Suprapubic skin (tissue), 4 donors: ENCODE measurements around the gene HAUS8. TPM values are rescaled to one million over a fixed set of nuclear protein-coding genes. Genes with fewer than 3 reads are reported as not detected.
"Not testable (repeated sequence)": the region's sequence is repeated elsewhere in the genome, so short reads cannot be mapped to it uniquely, and the experiment has no call there.

Experiments used
- DNase-seq, 2 donors: peaks; one replicate each; pipeline ENCODE4 v3.0.0-alpha.2; 2019; ENCODE audit warnings: low spot score in 2 of 2
- H3K27ac ChIP-seq: fragments of 200-600 bp; sonication (generic); one replicate; pipeline ENCODE4 v1.5.1; 2019
- H3K27me3 ChIP-seq: fragments of 200-600 bp; sonication (generic); one replicate; pipeline ENCODE4 v1.5.1; 2019
- H3K36me3 ChIP-seq: fragments of 200-600 bp; sonication (generic); one replicate; pipeline ENCODE4 v1.5.1; 2019
- H3K4me1 ChIP-seq: fragments of 200-600 bp; sonication (generic); one replicate; pipeline ENCODE4 v1.5.1; 2019
- H3K4me3 ChIP-seq: fragments of 200-600 bp; sonication (generic); one replicate; pipeline ENCODE4 v1.5.1; 2019; ENCODE audit warnings: mild to moderate bottlenecking
- H3K9me3 ChIP-seq: fragments of 200-600 bp; sonication (generic); one replicate; pipeline ENCODE4 v1.5.1; 2019
- EP300 ChIP-seq: sonication (generic); formaldehyde crosslinking; IDR thresholded peaks from one replicate; pipeline ENCODE4 v1.6.1; 2017; ENCODE audit warnings: antibody characterized with exemption
- POLR2A ChIP-seq, 2 donors: fragments of 450-650 bp; IDR thresholded peaks; one replicate each; pipeline ENCODE4 v1.6.1; 2017; ENCODE audit warnings: antibody characterized with exemption in 2 of 2, mild to moderate bottlenecking in 2 of 2, moderate library complexity in 2 of 2
- POLR2AphosphoS5 ChIP-seq, 3 donors: sonication (generic); formaldehyde crosslinking; IDR thresholded peaks; one replicate each; pipeline ENCODE4 v1.6.1; 2017; ENCODE audit warnings: antibody characterized with exemption in 3 of 3
- WGBS: methylation state at CpG from one replicate; pipeline ENCODE4 v1.1.5; 2018; 5-methylcytosine and 5-hydroxymethylcytosine counted together
- total RNA-seq, 4 donors: library from RNA; depleted of rRNA; stranded (reverse); fragments of >200 nt; gene quantifications; one replicate each; pipeline ENCODE4 v1.1.0, GENCODE V29; 2016
- TF ChIP-seq, protein P1 (sequence below), 2 donors: fragments of 200-600 bp in 1 of 2; fragments of 450-650 bp in 1 of 2; sonication (generic) in 1 of 2; IDR thresholded peaks; one replicate each; pipeline ENCODE4 v1.5.1; 2016 to 2019; ENCODE audit warnings: antibody characterized with exemption in 2 of 2, mild to moderate bottlenecking in 1 of 2, moderate library complexity in 1 of 2

HAUS8 gene
- total RNA-seq, 4 donors from 2014 or later: 2.4 to 4.1 (median 3.0) TPM

DNA sequence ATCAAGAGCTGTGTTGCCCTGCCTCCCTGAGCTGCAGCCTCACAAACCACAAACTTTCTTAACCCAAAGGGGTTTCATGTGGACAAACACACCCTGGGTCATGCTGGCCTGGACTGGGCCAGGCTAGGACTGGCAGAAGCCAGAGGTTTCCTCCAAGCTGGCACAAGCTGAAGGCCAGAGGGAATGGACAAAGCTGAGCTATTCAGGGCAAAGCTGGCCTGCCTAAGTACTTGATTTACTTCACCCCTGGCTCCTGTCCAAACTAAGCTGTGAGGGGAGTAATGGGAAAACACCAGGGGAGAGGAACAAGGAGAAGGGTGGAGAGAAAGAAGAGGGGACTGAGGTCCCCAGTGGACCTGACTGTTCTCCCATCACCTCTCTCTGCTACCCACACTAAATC, 54.9 kb downstream of the HAUS8 start:
- H3K27me3 ChIP-seq: peaks cover 26% of the 10 kb centered on the region
- no peaks in the 10 kb centered on the region for H3K9me3 ChIP-seq
- H3K36me3 ChIP-seq: no peaks in the 10 kb centered on the region
- no peak overlapping the region for H3K27ac ChIP-seq
- no peaks in the 10 kb centered on the region for H3K4me1 ChIP-seq
- no peak overlapping the region for H3K4me3 ChIP-seq
- TF ChIP-seq, protein P1, sequence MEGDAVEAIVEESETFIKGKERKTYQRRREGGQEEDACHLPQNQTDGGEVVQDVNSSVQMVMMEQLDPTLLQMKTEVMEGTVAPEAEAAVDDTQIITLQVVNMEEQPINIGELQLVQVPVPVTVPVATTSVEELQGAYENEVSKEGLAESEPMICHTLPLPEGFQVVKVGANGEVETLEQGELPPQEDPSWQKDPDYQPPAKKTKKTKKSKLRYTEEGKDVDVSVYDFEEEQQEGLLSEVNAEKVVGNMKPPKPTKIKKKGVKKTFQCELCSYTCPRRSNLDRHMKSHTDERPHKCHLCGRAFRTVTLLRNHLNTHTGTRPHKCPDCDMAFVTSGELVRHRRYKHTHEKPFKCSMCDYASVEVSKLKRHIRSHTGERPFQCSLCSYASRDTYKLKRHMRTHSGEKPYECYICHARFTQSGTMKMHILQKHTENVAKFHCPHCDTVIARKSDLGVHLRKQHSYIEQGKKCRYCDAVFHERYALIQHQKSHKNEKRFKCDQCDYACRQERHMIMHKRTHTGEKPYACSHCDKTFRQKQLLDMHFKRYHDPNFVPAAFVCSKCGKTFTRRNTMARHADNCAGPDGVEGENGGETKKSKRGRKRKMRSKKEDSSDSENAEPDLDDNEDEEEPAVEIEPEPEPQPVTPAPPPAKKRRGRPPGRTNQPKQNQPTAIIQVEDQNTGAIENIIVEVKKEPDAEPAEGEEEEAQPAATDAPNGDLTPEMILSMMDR (IDR thresholded peaks at IDR 0.05): no peak
- TF ChIP-seq EP300 (no peak), POLR2AphosphoS5 (IDR thresholded peaks at IDR 0.05) (no peak), POLR2A (IDR thresholded peaks at IDR 0.05) (no peak)
- DNase-seq: no peak

DNA sequence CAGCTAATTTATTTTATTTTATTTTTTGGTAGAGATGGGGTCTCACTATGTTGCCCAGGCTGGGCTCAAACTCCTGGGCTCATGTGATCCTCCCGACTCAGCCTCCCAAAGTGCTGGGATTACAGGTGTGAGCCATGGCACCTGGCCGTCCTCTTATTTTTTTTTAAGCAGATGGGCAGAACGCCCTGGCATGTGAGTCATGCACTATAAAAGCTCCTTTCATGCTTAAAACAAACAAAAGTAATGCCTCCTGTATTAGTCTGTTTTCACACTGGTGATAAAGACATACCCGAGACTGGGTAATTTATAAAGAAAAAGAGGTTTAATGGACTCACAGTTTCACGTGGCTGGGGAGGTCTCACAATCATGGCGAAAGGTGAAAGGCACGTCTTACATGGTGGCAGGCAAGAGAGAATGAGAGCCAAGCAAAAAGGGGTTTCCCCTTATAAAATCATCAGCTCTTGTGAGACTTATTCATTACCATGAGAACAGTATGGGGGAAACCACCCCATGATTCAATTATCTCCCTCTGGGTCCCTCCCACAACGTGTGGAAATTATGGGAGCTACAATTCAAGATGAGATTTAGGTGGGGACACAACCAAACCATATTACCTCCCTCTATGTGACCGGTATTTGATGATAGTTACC, 60.9 kb downstream of the HAUS8 start:
- DNase-seq, H3K9me3 ChIP-seq, H3K27ac ChIP-seq, H3K27me3 ChIP-seq, H3K4me3 ChIP-seq, H3K36me3 ChIP-seq, H3K4me1 ChIP-seq: not testable (repeated sequence)
- 57% methylated on average over 9 of the region's 9 CpGs for WGBS

- no peaks in the 10 kb centered on the region for H3K9me3 ChIP-seq
- no peak overlapping the region for H3K27ac ChIP-seq
- DNase-seq: no peak
- H3K4me3 ChIP-seq: no peak overlapping the region
- no peaks in the 10 kb centered on the region for H3K36me3 ChIP-seq
- H3K27me3 ChIP-seq: peaks cover 2% of the 10 kb centered on the region
- TF ChIP-seq POLR2A (IDR thresholded peaks at IDR 0.05) (no peak), POLR2AphosphoS5 (IDR thresholded peaks at IDR 0.05) (no peak), EP300 (no peak)
- TF ChIP-seq, protein P1 (IDR thresholded peaks at IDR 0.05): no peak
- 82% methylated on average over 13 of the region's 16 CpGs for WGBS
- H3K4me1 ChIP-seq: no peaks in the 10 kb centered on the region
Measured at GRCh38 chr19:17011485-17011884, 63.8 kb downstream of the HAUS8 start.

DNA sequence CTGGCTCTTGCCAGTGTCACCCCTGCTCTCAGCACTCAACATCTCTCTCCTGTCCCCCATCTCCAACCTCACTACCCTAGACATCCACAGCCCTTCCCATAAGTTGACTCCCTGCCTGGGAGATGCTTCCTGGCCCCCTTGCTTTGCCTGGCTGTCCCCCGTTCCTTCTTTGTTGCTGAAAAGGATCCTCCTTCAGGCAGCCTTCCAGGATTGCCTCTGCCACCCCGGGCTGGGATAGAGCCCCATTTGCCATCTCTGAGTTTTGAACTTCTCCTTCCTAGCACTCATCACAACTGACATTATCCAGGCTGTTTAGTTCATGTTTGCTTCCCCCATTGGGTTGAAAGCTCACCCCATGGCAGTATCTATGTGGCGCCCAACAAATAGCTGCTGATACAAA, 68.7 kb downstream of the HAUS8 start:
- WGBS: 93% methylated on average over 3 of the region's 3 CpGs
- Histone ChIP-seq H3K27me3 (peaks cover 10% of the 10 kb centered on the region), H3K36me3 (no peaks in the 10 kb centered on the region), H3K27ac (no peak overlapping the region), H3K4me1 (no peaks in the 10 kb centered on the region), H3K9me3 (no peaks in the 10 kb centered on the region), H3K4me3 (no peak overlapping the region)
- no peak for DNase-seq
- TF ChIP-seq POLR2AphosphoS5 (IDR thresholded peaks at IDR 0.05) (no peak), EP300 (no peak), POLR2A (IDR thresholded peaks at IDR 0.05) (no peak)
- TF ChIP-seq, protein P1 (IDR thresholded peaks at IDR 0.05): no peak

- H3K27me3 ChIP-seq: peaks cover 12% of the 10 kb centered on the region
- H3K9me3 ChIP-seq: no peaks in the 10 kb centered on the region
Measured at GRCh38 chr19:17005000-17005399, 70.3 kb downstream of the HAUS8 start.

More at GRCh38 chr19:17005000-17005399, 70.3 kb downstream of the HAUS8 start:
- Histone ChIP-seq H3K36me3 (no peaks in the 10 kb centered on the region), H3K4me1 (no peaks in the 10 kb centered on the region), H3K4me3 (no peak overlapping the region), H3K27ac (no peak overlapping the region)
- WGBS: 89% methylated on average over 3 of the region's 3 CpGs
- TF ChIP-seq, protein P1 (IDR thresholded peaks at IDR 0.05): no peak
- TF ChIP-seq POLR2A (IDR thresholded peaks at IDR 0.05) (no peak), POLR2AphosphoS5 (IDR thresholded peaks at IDR 0.05) (no peak), EP300 (no peak)
- no peak for DNase-seq
